OCI-LY1 (cell line): ENCODE results near the gene DPF3.

Experiments used
- H2AFZ ChIP-seq: fragments of 200-600 bp; sonication (generic), shearing (Covaris generic); 2 replicates; pipeline ENCODE4 v1.6.0; 2014; ENCODE audit warnings: antibody characterized with exemption, mild to moderate bottlenecking, low read length
- H3F3A ChIP-seq: fragments of 200-600 bp; sonication (generic), shearing (Covaris generic); 2 replicates; pipeline ENCODE4 v1.6.0; 2014; ENCODE audit warnings: mild to moderate bottlenecking, antibody characterized with exemption, low read length, moderate library complexity; ENCODE audit not compliant: insufficient read depth
- H3K27ac ChIP-seq: fragments of 200-600 bp; sonication (generic); 2 replicates; pipeline ENCODE4 v1.5.1; 2014; ENCODE audit warnings: low read length, mixed run types, mild to moderate bottlenecking, low read depth; ENCODE audit not compliant: poor library complexity, severe bottlenecking
- H3K27me3 ChIP-seq: fragments of 200-600 bp; sonication (generic); 2 replicates; pipeline ENCODE4 v1.6.0; 2014; ENCODE audit warnings: antibody characterized with exemption, mild to moderate bottlenecking, low read length, moderate library complexity; ENCODE audit not compliant: insufficient read depth
- H3K36me3 ChIP-seq: fragments of 200-600 bp; sonication (generic); 2 replicates; pipeline ENCODE4 v1.6.1; 2014; ENCODE audit warnings: mild to moderate bottlenecking, antibody characterized with exemption, low read length, moderate library complexity, mixed read lengths; ENCODE audit not compliant: insufficient read depth
- H3K4me1 ChIP-seq: fragments of 200-600 bp; sonication (generic); 2 replicates; pipeline ENCODE4 v1.5.1; 2014; ENCODE audit warnings: mild to moderate bottlenecking, low read length, moderate library complexity; ENCODE audit not compliant: insufficient read depth, severe bottlenecking
- H3K4me2 ChIP-seq: fragments of 200-600 bp; sonication (generic), shearing (Covaris generic); 2 replicates; pipeline ENCODE4 v1.6.1; 2014; ENCODE audit warnings: low read length
- H3K4me3 ChIP-seq: fragments of 200-600 bp; sonication (generic); 2 replicates; pipeline ENCODE4 v1.5.1; 2014; ENCODE audit warnings: low read length, low read depth, mild to moderate bottlenecking, mixed read lengths; ENCODE audit not compliant: poor library complexity, severe bottlenecking
- H3K79me2 ChIP-seq: fragments of 200-600 bp; shearing (Covaris generic); 2 replicates; pipeline ENCODE4 v1.6.1; 2016; ENCODE audit warnings: mixed run types, low read length, mixed read lengths; ENCODE audit not compliant: insufficient read depth
- H3K9ac ChIP-seq: fragments of 200-600 bp; sonication (generic), shearing (Covaris generic); 2 replicates; pipeline ENCODE4 v1.6.1; 2014; ENCODE audit warnings: mild to moderate bottlenecking, low read length, mixed read lengths
- H3K9me2 ChIP-seq: fragments of 200-600 bp; sonication (generic), shearing (Covaris generic); 2 replicates; pipeline ENCODE4 v1.6.1; 2014; ENCODE audit warnings: low read depth, mild to moderate bottlenecking, low read length, mixed read lengths
- H3K9me3 ChIP-seq: fragments of 200-600 bp; shearing (Covaris generic); 2 replicates; pipeline ENCODE4 v1.6.1; 2014; ENCODE audit warnings: low read length, mixed read lengths
- H4K20me1 ChIP-seq: fragments of 200-600 bp; sonication (generic), shearing (Covaris generic); 2 replicates; pipeline ENCODE4 v1.6.0; 2016; ENCODE audit warnings: mild to moderate bottlenecking, low read length; ENCODE audit not compliant: insufficient read depth
- EZH2 ChIP-seq: fragments of 200-600 bp; sonication (generic), shearing (Covaris generic); IDR thresholded peaks from 2 replicates; pipeline ENCODE4 v1.8.0; 2017; ENCODE audit warnings: borderline replicate concordance, mixed run types, mild to moderate bottlenecking, antibody characterized with exemption, low read length, moderate library complexity, mixed read lengths
- TF ChIP-seq, protein P1 (sequence below): fragments of 200-600 bp; sonication (generic), shearing (Covaris generic); IDR thresholded peaks from 2 replicates; pipeline ENCODE4 v1.5.1; 2017; ENCODE audit warnings: mild to moderate bottlenecking, antibody characterized with exemption, low read length, moderate library complexity, mixed read lengths

Gene DPF3

DNA sequence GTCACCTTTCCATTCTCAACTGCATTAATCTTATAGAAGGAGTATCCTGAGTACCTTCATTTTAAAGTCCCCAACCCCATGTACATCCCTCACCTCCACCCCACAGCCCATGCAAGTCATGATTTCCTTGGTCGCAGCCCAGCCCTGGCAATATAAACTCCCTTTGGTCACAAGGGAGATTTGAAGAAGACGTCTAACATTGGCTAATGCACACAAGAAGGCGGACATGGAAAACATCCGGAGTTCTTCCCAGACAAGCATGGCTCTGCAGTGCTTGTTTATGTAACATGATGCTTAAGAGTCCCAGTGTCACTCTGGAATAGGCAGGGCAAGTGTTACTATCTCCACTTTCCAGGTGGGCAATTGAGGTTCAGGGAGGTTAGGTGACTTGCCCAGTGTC lies 277.6 kb downstream of the DPF3 start:
- no peak overlapping the region for H3K27ac ChIP-seq
- no peak overlapping the region for H3K9ac ChIP-seq
- no peak overlapping the region for H2AFZ ChIP-seq
- no peaks in the 10 kb centered on the region for H4K20me1 ChIP-seq
- no peak overlapping the region for H3K4me3 ChIP-seq
- no peak overlapping the region for H3K4me2 ChIP-seq
- H3F3A ChIP-seq: no peaks in the 10 kb centered on the region
- 0 out of 2 replicates have a peak, but pooled peaks cover 3% of the 10 kb centered on the region for H3K27me3 ChIP-seq
- H3K4me1 ChIP-seq: no peaks in the 10 kb centered on the region
- no peaks in the 10 kb centered on the region for H3K9me2 ChIP-seq
- H3K9me3 ChIP-seq: no peaks in the 10 kb centered on the region
- no peaks in the 10 kb centered on the region for H3K79me2 ChIP-seq
- no peaks in the 10 kb centered on the region for H3K36me3 ChIP-seq
- TF ChIP-seq, protein P1, sequence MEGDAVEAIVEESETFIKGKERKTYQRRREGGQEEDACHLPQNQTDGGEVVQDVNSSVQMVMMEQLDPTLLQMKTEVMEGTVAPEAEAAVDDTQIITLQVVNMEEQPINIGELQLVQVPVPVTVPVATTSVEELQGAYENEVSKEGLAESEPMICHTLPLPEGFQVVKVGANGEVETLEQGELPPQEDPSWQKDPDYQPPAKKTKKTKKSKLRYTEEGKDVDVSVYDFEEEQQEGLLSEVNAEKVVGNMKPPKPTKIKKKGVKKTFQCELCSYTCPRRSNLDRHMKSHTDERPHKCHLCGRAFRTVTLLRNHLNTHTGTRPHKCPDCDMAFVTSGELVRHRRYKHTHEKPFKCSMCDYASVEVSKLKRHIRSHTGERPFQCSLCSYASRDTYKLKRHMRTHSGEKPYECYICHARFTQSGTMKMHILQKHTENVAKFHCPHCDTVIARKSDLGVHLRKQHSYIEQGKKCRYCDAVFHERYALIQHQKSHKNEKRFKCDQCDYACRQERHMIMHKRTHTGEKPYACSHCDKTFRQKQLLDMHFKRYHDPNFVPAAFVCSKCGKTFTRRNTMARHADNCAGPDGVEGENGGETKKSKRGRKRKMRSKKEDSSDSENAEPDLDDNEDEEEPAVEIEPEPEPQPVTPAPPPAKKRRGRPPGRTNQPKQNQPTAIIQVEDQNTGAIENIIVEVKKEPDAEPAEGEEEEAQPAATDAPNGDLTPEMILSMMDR: no peak
- TF ChIP-seq EZH2: no peak

DNA sequence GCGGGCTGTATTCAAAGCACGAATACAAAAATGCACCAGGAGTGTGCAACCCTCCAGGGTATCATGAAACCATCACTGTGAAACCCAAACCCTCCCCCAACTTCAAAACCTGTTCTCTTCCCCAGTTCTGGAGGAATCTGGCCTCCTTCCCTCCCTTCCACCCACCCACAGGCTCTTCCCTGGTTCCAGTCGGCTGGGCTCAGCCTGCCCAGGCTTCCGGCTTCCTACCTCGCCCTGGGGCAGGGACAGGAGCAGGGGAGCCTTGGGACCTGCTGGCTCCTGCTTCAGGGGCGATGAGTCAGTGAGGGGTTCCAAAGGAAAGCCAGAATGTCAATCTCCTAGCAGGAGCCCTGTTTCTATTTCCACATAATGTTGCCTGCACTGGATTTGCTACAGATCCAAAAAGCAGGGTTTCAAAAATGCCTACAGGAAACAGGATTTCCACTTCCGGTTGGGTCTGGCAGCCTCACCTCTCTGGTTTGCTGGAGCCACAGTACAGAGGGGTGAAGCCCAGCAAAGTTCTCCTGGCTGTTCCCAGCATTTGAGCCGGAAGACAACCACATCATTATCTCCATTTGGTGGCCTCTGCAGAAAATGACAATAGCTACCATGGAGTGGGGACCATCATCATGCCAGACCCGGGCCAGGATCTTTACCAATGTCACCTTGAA lies 278.3 kb downstream of the DPF3 start:
- Histone ChIP-seq H3K36me3 (no peaks in the 10 kb centered on the region), H4K20me1 (no peaks in the 10 kb centered on the region), H3K9ac (no peak overlapping the region), H2AFZ (no peak overlapping the region), H3K9me2 (no peaks in the 10 kb centered on the region), H3K4me1 (no peaks in the 10 kb centered on the region), H3K4me3 (no peak overlapping the region), H3F3A (no peaks in the 10 kb centered on the region), H3K79me2 (no peaks in the 10 kb centered on the region), H3K9me3 (no peaks in the 10 kb centered on the region), H3K27me3 (0 out of 2 replicates have a peak, but pooled peaks cover 3% of the 10 kb centered on the region), H3K27ac (no peak overlapping the region), H3K4me2 (no peak overlapping the region)
- no peak for TF ChIP-seq EZH2
- TF ChIP-seq, protein P1: no peak

DNA sequence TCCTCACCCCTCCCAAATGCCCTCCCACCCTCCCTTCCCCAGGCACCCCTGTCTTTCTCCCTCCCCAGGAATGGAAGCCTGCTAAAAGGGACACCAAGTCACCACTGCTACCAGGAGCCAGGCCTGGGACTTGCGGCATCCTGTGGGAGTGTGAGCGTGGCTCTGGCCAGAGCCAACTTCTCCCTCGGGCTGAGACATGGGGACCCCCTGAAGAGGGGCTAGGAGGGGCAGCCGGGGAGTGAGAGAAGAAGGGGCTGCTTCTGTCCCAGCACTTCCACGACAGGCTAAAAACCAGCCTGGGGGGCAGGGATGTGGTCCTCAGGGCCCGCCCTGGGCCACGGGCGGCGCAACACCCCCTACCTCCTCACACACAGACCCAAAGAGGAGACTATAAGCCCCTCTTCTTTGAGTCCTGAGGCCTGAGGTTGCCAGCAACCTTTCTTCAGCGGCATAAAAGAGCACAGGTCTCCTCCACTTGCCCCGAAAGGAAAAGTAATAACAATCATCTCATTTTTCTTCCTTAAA lies 278.9 kb downstream of the DPF3 start:
- Histone ChIP-seq H3K4me1 (no peaks in the 10 kb centered on the region), H3K79me2 (no peaks in the 10 kb centered on the region), H3K9me2 (no peaks in the 10 kb centered on the region), H3K9me3 (no peaks in the 10 kb centered on the region), H3F3A (no peaks in the 10 kb centered on the region), H3K27me3 (0 out of 2 replicates have a peak, but pooled peaks cover 3% of the 10 kb centered on the region), H3K4me2 (no peak overlapping the region), H3K9ac (no peak overlapping the region), H4K20me1 (no peaks in the 10 kb centered on the region), H3K27ac (no peak overlapping the region), H2AFZ (no peak overlapping the region), H3K36me3 (no peaks in the 10 kb centered on the region), H3K4me3 (no peak overlapping the region)
- TF ChIP-seq, protein P1: no peak
- no peak for TF ChIP-seq EZH2
